ENCODE results near the gene SAMD8.
A peak's percentile ranks its signal among the peaks of the same experiment; 100 is the strongest.
"Not testable (repeated sequence)": the region's sequence is repeated elsewhere in the genome, so short reads cannot be mapped to it uniquely, and the experiment has no call there.

Gene SAMD8

DNA sequence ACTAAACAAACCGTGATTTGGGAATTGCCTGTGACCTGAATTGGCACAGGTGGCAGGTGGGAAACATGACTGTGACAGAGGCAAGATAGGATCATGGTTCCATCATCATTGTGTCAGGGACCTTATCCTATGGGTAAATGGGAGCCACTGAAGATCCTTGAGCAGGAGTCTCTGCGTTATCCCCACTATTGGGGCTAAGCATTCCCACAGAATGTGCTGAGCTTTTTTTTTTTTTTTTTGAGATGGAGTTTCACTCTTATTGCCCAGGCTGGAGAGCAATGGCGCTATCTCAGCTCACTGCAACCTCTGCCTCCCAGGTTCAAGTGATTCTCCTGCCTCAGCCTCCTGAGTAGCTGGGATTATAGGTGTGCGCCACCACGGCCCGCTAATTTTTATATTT lies 88.5 kb downstream of the SAMD8 start:
- DNase-seq = not testable (repeated sequence)

DNA sequence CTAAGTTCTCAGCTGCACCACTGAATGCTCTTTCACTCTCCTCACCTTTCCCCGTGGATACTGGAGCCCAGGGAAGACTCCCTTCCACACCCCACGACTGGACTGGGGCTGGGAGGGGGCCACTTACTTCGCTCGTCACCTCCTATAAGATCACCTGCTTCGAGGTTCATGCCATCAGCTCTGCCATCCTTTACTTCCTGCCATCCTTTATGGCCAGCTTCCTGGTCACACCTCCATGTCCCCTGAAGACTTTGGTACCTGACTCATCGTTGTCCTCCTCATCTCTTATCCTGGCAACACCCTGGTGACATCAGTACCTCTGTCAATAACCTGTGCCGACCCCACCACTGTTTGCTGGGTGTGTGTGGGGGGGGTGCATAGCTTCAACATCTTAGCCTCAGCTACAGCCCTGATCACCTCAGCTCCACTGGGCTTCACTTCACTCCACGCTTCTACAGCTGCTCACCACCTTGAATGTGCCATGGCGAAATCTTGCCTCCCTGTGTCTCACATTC lies 90.4 kb downstream of the SAMD8 start:
- no peak for DNase-seq

DNA sequence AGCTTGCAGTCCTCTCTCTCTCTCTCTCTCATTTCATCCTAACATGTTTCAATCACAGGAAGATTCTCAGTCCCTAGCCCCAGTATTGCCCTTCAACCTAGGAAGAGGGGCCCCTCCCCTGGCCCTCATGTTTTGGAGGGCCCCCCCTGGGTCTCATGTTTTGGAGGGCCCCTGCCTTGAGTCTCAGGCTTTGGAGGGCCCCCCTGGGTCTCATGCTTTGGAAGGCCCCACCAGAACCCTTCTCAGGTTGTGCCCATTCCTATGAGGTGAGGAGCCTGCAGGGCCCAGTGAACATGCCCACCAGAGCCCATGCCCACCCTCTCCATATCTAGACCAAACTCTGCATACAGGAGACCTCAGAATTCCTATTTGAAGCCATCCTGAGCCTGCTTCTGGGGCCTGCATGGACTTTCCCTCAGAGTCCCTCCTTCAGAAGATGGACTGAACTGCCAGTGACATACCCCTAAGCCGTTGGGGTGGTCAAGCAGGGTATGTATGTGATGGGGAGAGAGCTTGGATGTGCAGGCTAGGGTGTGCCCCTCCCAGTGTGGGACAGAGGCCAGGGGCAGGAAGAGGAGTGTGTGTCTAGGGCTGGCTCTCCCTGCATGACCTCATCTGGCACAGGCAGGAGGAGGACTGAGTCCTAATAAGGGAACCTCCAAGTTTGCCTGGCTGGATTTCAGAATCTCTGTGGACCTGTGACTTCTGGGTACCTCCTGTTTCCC lies 91.0 kb downstream of the SAMD8 start:
- no peak for DNase-seq

DNA sequence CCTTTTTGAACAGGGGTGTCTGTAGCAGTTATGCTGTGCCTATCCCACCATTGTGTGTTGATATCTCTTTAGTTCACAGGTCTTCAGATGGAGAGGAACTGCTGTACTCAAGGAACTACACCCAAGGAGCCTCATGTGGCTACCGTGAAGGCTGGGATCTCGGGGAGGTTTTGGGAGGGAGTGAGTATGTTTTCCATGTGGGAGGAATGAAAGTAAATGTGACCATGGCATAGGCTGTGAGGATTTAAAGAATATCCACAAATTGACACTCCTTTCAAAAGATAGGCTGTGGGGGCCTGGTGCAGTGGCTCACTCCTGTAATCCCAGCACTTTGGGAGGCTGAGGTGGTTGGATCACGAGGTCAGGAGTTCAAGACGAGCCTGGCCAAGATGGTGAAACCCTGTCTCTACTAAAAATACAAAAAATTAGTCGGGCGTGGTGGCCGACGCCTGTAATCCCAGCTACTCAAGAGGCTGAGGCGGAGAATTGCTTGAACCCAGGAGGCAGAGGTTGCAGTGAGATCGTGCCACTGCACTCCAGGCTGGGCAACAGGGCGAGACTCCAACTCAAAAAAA lies 91.7 kb downstream of the SAMD8 start:
- not testable (repeated sequence) for DNase-seq

DNA sequence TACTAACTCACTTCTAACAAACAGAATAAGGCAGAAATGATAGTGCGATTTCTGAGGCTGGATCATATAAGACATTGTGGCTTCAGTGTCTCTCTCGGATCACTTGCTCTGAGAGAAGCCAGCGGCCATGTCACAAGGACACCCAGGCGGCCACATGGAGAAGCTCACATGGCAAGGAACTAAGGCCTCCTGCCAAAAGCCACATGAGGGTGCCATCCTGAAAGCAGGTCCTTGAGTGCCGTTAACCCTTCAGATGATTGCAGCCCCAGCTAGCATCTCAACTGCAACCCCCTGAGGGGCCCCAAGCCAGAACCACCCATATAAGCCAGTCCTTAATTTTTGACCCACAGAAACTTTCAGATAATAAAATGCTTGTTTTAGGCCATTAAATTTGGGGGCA lies 92.3 kb downstream of the SAMD8 start:
- DNase-seq = no peak

DNA sequence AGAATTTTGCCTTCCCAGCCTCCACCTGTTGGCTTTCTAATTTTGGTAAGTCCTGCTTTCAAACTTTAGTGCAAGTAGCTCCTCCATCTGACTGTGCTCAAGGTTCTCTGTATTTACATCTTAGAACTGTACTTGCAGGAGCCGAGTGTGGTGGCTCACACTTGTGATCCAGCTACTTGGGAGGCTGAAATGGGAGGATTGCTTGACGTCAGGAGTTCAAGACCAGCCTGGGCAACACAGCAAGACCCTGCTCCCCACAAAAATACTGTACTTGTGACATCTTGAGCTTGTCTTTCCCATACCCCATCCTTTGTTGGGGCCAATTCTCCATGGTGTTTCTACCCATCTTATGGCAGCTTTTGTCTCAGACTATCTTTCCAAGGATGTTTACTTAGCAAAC lies 94.5 kb downstream of the SAMD8 start:
- no peak for DNase-seq

DNA sequence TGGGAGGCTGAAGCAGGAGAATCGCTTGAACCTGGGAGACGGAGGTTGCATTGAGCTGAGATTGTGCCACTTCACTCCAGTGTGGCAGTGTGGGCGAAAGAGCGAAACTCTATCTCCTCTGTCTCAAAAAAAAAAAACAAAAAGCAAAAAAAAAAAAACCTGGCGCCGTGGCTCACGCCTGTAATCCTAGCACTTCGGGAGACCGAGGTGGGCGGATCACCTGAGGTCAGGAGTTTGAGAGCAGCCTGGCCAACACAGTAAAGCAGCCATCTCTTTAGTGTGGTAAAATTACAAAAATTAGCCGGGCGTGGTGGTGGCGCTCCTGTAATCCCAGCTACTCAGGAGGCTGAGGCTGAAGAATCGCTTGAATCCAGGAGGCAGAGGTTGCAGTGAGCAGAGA lies 95.2 kb downstream of the SAMD8 start:
- DNase-seq = not testable (repeated sequence)

DNA sequence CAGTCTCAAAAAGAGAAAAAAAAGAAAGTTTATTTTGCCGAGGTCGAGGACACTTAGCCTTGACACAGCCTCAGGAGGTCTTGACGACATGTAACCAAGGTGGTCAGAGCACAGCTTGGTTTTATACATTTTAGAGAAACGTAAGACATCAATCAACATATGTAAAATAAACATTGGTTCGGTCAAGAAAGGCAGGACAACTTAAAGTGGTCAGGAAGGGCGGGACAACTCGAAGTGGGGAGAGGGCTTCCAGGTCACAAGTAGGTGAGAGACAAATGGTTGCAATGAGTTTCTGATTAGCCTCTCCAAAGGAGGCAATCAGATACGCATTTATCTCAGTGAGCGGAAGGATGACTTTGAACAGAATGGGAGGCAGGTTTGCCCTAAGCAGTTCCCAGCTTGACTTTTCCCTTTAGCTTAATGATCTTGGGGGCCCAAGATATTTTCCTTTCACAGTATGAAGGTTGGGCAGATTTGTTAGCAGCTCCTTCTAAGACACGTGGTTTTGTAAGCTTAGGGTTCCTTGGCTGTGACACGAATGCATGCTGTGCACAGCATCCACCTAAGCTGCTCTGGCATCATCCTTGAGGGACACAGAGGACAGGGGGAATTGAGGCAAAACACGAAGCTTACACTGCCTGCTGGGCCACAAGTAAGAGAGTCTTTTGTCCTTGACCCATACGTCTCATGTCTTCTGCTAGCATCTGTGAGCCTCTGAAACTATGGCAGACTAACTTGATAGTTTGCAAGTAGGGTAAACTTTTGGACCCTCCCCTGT lies 95.8 kb downstream of the SAMD8 start:
- DNase-seq = no peak

DNA sequence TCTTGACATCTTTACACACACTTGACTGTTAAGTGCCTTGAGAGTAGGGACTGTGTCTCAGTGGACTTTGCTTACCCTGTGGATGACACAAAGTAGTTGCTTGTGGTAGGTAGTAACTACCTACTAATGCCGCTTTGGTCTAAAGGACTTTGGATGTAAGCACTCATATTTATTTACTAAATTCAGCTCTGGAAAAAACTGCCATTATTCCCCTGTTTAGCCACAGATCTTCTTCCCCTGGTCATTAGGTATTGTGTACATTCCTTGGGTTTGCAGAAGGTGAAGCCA lies 96.3 kb downstream of the SAMD8 start:
- DNase-seq = no peak

DNA sequence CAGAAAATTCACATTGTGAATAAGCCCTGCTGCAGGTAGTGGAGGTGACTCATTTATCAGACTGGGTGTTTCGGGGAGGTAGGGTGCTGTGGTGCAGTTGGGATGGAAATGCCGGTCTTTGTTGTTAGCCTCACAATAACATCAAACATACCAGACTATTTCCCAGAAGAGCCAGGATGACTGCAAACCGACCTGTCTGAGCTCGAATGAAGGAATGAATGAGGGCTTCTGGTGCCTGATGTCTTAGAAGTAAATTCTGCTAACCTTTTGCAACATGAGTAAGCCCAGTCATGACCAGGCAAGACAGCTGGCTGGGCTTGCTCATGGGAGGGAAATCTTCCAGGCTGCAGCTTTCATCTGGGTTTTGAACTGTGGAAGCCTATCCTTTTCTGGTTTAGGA lies 96.7 kb downstream of the SAMD8 start:
- no peak for DNase-seq

DNA sequence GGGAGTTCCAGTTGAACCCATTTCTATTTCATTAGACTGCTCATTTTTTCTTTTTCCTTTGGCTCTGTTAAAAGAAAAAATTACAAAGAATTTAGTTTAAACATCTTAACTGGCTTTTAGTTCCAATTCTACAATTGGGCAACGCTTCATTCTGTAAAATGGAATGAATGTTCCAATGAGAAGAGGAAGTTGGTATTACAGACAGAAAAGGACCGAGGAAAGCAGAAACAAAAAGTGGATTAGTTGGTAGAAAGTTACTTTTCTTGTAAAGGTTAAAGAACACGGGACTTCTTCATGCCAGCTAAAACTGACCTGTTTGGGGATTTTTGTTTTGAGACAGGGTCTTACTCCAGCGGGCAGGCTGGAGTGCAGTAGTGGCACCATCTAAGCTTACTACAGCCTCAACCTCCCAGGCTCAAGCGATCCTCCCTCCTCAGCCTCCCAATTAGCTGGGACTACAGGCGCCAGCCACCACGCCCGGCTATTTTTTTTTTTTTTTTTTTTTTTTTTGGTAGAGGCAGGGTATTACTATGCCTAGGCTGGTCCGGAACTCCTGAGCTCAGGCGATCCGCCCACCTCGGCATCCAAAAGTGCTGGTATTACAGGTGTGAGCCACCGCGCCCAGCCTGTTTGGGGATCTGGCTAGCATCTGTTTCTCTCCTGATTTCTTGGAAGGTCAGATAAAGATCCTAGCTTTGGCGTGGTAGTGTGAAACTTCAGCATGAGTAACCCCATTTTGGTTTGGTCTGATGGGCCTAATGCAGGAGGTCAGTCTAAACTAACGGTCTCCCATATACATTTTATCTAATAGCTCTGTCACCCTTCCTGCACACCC lies 97.8 kb downstream of the SAMD8 start:
- no peak for DNase-seq

DNA sequence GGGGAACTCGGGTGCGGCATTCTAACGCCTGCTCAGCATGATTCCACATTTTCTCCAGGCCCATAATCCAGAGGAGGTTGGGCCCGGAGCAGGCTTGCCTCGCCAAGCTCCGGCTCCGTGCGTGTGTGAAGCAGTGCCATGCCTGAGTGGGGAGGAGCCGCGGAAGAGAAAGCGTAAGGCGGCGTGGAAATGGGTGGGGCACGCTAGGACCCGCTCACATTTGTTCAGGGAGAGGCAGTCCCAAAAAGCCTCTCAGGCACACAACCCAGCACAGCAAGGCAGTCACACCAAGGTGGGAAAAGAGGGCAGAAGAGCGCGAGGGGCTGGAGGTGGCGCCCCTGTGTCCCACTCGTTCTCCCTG lies 98.4 kb downstream of the SAMD8 start:
- peak; percentile 72 to 81 for DNase-seq

DNA sequence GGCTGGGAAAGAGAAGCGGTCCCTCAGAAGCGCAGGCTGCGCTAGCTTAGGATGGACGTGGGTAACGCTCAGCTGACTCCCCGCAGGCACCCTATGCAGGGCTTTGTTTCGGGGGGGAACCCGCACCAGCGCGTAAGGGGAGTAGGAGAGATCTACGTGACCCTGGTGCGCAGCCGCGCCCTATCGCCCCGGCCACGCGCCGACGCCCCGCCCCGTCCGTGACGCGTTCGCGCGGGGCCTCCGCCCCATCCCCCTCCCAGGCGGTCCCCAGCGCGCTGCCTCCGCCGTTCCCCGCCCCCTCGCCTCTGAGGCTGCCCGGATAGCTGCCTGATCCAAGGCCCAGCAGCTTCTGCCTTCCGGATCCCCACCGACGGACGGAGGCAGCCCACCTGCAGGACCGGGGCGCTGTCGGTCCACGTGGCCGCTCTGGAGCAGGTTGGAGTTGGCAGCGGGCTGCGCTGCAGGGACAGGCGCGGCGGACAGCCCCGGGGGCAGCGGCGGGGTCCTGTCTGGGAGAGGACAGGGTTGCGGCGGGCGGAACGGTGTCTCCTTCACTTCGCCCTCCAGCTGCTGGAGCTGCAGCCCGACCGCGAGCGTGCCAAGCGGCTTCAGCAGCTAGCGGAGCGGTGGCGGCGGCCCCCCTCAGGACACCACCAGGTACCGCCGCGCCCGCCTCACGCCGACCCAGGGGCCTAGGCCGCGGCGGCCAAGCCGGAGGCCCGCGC lies 99.0 kb downstream of the SAMD8 start, which contains the start of gene VDAC2:
VDAC2 (plus strand) TSS at position 515 of the 725 bp plus-strand sequence. CDS start 363 bp downstream, outside the sequence.
- DNase-seq = peak; percentile 84 to 95

DNA sequence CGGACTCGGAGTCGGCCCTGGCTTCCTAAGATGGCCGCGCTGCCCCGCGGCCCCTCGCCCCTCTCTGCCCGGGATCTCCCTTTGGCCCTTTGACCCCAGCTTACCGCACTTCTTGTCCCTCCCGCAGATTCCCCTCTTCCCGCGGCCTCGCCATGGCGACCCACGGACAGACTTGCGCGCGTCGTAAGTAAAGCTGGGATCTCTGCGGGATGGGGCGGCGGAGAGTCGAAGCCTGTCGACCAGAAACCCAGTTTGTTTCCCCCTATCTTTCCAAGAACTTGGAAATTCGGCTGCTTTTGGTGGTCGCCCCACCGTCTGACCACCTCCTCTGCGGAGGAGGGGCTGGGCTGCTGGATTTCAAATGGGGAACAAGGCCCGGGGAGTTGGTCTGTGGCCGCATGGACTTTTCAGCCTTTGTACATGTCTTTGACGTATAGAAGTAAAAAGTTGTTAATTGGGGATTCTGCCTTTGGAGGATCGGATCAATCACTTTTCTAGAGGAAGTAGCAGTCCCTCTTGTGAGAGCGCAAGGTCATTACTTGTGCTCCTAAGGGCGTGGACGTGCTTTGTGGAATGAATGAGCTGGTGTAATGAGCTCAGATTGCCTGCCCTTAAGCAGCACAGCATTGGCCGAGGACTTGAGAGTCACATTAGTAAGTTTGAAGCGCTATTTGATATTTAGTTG lies 99.7 kb downstream of the SAMD8 start:
- no peak for DNase-seq

DNA sequence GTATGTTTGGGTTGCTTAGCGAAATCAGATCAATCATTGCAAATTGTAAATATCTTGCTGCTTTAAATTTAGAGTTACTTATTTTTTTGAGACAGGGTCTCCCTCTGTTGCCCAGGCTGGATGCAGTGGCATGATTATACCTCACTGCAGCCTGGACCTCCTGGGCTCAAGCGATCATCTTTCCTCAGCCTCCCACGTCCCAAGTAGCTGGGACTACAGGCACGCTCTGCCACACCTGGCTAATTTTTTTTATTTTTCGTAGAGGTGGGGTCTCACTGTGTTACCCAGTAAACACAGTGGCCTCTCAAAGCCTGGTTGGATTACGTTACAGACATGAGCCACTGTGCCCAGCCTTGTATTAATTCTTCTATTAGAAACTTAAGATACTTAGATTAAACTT lies 100.9 kb downstream of the SAMD8 start:
- DNase-seq = no peak

DNA sequence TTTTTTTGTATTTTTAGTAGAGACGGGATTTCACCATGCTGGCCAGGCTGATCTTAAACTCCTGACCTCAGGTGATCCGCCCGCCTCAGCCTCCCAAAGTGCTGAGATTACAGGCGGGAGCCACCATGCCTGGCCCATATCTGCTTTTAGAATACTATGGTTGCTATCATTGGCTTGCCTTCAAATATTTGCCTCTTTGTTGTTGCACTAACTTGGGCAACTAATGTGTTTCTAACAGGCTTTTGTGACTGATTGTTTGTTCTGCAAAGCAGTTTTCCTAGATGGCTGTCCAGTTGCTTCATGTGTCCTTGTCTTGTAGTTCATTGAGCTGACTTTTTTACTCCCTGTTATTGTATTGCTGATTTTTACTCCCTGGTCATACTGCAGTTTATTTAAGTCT lies 108.8 kb downstream of the SAMD8 start:
- DNase-seq = no peak

DNA sequence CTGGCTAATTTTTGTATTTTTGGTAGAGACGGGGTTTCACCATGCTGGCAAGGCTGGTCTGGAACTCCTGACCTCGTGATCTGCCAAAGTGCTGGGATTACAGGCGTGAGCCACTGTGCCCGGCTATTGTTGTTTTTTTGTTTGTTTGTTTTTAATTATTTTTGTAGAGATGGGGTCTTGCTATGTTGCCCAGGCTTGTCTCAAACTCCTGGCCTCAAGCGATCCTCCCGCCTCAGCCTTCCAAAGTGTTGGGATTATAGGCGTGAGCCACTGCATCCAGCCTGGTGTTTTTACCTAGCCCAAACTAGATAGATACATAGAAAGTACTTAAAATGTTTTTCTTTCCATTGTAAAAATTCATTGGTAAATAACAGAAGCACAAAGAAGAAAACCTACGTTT lies 110.0 kb downstream of the SAMD8 start:
- not testable (repeated sequence) for DNase-seq

DNA sequence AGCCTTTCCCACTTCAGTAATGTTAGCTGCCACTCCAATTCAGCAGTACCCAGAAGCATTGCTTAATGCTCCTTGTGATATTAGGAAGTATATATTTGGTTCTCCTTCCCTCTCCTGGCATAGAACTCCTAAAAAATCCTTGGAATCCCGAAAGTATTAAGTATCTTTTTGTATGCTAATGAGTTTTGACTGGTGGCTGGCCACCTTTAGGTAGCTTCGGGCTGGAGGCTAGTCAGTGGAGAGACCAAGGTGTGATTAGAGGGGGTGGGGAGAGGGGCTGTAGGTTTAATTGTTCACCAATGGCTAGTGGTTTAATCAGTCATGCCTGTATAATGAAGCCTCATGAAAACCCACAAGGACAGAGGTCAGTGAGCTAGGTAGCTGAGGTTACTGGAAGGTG lies 112.1 kb downstream of the SAMD8 start:
- DNase-seq = no peak

DNA sequence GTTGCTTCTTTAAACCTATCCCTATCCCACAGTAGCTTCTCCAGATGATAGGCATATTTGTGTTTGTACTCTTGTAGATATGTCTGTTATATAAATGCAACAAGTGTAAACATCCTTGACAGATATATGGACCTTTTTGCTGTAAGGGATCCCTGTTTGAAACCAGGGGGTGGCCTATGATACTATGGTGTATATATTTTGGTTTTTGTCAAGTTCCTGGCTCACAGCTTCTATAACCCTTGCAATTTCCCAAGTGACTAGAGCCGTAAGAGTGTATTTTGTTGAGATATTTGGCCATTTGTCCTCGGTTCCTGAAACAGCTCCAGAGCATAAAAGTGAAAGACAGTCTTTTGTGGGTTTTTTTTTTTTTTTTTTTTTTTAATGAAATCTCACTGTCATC lies 114.6 kb downstream of the SAMD8 start:
- no peak for DNase-seq

DNA sequence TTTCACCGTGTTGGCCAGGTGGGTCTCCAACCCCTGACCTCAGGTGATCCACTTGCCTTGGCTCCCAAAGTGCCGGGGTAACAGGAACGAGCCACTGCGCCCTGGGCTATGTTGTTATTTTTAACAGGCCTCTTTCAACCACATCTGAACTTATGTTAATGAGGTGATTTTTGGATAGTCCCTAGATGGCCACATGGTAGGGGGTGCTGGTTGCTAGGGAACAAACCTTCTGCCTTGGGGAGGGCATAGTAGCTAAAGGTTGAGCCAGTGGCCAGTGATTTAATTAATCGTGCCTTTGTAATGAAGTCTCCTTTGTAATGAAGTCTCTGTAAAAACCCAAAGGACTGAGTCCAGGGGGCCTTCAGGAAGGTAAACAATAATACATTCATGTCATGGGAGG lies 115.2 kb downstream of the SAMD8 start:
- no peak for DNase-seq

DNA sequence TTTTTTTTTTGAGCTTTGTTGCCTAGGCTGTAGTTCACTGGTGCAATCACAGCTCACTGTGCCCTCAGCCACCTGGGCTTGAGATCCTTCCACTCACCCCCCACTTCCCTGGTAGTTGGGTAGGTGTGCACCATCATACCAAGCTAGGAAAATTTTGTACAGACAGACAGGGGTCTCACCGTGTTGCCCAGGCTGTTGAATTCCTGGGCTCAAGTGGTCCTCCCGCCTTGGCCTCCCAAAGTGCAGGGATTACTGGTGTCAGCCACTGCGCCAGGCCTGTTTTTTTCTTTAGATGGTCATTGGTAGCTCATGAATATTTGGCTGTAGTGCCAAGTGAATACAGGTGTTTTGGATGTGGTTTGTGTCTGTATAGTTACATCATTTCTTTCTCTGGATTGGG lies 116.8 kb downstream of the SAMD8 start:
- no peak for DNase-seq

DNA sequence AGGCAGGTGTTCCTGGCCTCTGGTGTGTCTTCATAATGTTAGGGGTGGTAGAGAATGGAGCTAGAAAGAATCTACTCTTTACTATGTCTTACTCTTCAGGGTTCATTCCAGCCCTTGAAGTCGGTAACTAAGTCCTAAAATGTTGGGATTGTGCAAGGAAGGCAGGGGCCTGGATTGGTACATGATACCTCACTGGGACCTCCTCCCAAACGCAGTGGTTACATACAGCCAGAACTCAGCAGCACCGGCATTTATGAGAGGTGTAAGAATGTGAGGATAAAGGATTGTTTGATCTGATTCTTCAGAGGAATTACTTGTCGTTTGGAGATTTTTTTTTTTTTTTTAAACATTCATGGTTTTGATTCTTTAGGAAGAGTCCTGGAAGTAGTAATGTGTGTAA lies 117.4 kb downstream of the SAMD8 start:
- no peak for DNase-seq
